ENCODE data around the gene DLGAP1. TPM values are rescaled to one million over a fixed set of nuclear protein-coding genes. Genes with fewer than 3 reads are reported as not detected.

Gene DLGAP1
- total and polyA plus RNA-seq, 5 donors from 2014 or later = 0.11 to 5.4 (median 0.68) TPM

DNA sequence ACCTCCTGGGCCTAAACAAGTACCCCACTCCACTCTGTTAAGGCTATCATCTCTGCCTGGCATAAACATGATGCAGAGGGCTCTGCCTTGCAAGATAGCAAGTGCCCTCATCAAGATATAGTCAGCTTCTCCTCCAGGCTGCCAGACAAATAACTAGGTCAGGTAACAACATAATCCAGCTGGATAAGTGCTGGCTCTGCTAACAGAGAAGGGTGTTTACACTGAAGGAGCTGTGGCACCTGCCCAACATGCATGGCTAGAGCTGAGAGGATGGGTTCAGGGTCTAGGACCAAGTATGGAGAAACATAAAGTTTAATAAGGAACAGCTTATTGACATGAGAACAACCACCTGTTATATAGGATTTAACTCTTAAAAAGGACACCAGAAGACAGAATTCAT, 42.8 kb downstream of the DLGAP1 start:
- Mint-ChIP-seq H3K9me3 (peaks cover 0 to 9% (median 4%) of the 10 kb centered on the region in 7 donors), H3K4me3 (no peak overlapping the region), H3K27ac (no peak overlapping the region), H3K27me3 (no peaks in the 10 kb centered on the region), H3K4me1 (peaks cover 0 to 2% (median 0%) of the 10 kb centered on the region in 4 donors), H3K36me3 (no peaks in the 10 kb centered on the region)
- no peak overlapping the region for H3K27ac ChIP-seq (ENCODE audit: insufficient read depth, low read length, poor library complexity, severe bottlenecking)
- peaks cover 0 to 3% of the 10 kb centered on the region in 2 experiments for H3K9me3 ChIP-seq (ENCODE audit: control insufficient read depth in 2 of 2, low read length in 2 of 2)
- H3K27me3 ChIP-seq (ENCODE audit: control insufficient read depth, insufficient read depth, low read length) = no peaks in the 10 kb centered on the region
- no peak overlapping the region for H3K4me3 ChIP-seq (ENCODE audit: low read depth, low read length)
- no peak for ATAC-seq (ENCODE audit: low read depth in 2 of 2)
- DNase-seq = no peak
- no peaks in the 10 kb centered on the region for H3K36me3 ChIP-seq (ENCODE audit: control insufficient read depth, insufficient read depth, low read length)
- H3K4me1 ChIP-seq (ENCODE audit: control insufficient read depth, insufficient read depth, low read length, poor library complexity, severe bottlenecking) = no peaks in the 10 kb centered on the region

DNA sequence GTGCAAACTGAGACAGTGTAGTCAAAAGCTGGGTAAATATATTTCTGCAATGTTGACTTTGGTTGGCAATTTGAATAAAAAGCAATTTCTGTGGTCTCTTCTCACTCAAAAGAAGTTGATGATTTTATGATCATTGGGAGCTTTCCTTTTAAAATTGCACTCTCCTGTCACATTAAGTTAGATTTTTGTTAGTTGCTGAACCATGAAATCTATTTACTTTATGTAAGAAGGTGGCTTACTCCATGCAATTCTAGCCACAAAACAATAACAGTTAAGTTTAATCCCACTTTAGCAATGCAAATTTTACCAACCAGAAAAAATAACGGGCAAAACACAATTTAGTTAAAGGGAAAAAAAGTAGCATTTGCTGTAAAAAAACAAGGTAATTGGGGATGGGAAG, 48.3 kb downstream of the DLGAP1 start:
- DNase-seq (no peak), ATAC-seq (ENCODE audit: low read depth in 2 of 2) (no peak)
- H3K4me3 Mint-ChIP-seq = no peak overlapping the region
- no peak overlapping the region for H3K27ac Mint-ChIP-seq
- Histone ChIP-seq H3K4me1 (ENCODE audit: control insufficient read depth, insufficient read depth, low read length, poor library complexity, severe bottlenecking) (no peaks in the 10 kb centered on the region), H3K9me3 (ENCODE audit: control insufficient read depth in 2 of 2, low read length in 2 of 2) (peaks cover 0 to 3% of the 10 kb centered on the region in 2 experiments), H3K27me3 (ENCODE audit: control insufficient read depth, insufficient read depth, low read length) (no peaks in the 10 kb centered on the region), H3K36me3 (ENCODE audit: control insufficient read depth, insufficient read depth, low read length) (no peaks in the 10 kb centered on the region), H3K4me3 (ENCODE audit: low read depth, low read length) (no peak overlapping the region), H3K27ac (ENCODE audit: insufficient read depth, low read length, poor library complexity, severe bottlenecking) (no peak overlapping the region)
- no peaks in the 10 kb centered on the region for H3K36me3 Mint-ChIP-seq
- H3K9me3 Mint-ChIP-seq = peaks cover 0 to 7% (median 3%) of the 10 kb centered on the region in 7 donors
- peaks cover 0 to 2% (median 0%) of the 10 kb centered on the region in 4 donors for H3K4me1 Mint-ChIP-seq
- no peaks in the 10 kb centered on the region for H3K27me3 Mint-ChIP-seq

DNA sequence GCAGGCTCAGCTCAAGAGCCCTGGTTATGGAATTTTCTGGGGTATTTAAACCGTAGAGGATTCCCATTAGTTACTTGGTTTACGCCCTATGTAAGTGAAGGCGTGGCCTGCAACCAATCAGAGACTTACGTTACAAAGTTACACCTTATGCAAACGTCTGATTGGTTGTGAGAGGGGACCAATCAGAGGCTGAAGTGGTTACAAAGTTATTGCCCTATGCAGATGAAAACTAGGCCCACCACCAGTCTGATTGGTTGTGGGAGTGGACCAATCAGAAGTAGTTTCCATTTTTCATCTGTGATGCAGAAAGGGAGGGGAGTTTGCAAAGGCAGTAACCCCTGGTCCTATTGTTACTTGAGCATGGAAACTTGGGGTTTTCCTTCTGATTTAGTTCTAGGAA, 49.1 kb downstream of the DLGAP1 start:
- peaks cover 0 to 7% (median 3%) of the 10 kb centered on the region in 7 donors for H3K9me3 Mint-ChIP-seq
- Histone ChIP-seq H3K27ac (ENCODE audit: insufficient read depth, low read length, poor library complexity, severe bottlenecking) (no peak overlapping the region), H3K27me3 (ENCODE audit: control insufficient read depth, insufficient read depth, low read length) (no peaks in the 10 kb centered on the region), H3K4me3 (ENCODE audit: low read depth, low read length) (no peak overlapping the region), H3K4me1 (ENCODE audit: control insufficient read depth, insufficient read depth, low read length, poor library complexity, severe bottlenecking) (no peaks in the 10 kb centered on the region), H3K9me3 (ENCODE audit: control insufficient read depth in 2 of 2, low read length in 2 of 2) (peaks cover 0 to 3% of the 10 kb centered on the region in 2 experiments), H3K36me3 (ENCODE audit: control insufficient read depth, insufficient read depth, low read length) (no peaks in the 10 kb centered on the region)
- H3K27me3 Mint-ChIP-seq = no peaks in the 10 kb centered on the region
- no peak for ATAC-seq (ENCODE audit: low read depth in 2 of 2)
- no peak overlapping the region for H3K27ac Mint-ChIP-seq
- no peak overlapping the region for H3K4me3 Mint-ChIP-seq
- H3K36me3 Mint-ChIP-seq = no peaks in the 10 kb centered on the region
- peaks cover 0 to 2% (median 0%) of the 10 kb centered on the region in 4 donors for H3K4me1 Mint-ChIP-seq
- DNase-seq = no peak

DNA sequence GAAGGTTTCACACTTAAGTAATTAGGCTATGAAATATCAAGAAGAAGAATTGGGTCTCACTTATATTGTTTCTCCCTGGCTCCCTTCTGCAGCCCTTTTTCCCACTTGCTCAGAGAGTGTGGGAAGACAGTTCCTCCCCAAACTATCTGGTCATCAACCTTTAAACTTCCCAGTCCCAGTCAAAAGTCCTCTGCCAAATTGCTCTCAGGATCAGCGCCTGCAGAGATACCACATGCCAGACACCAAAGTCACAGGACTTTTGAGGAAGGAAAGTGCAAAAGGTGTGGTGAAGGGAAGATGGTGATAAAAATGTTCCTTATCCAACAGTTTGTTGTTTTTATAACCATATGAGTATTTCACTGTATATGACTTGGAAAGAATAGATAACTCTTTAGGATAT, 51.3 kb downstream of the DLGAP1 start:
- H3K9me3 Mint-ChIP-seq = peaks cover 0 to 7% (median 3%) of the 10 kb centered on the region in 7 donors
- no peaks in the 10 kb centered on the region for H3K36me3 Mint-ChIP-seq
- H3K27me3 Mint-ChIP-seq = no peaks in the 10 kb centered on the region
- H3K27ac Mint-ChIP-seq = peak overlapping the region in 1 of 3 donors; percentile 74
- peaks cover 0 to 2% (median under 1%) of the 10 kb centered on the region in 4 donors for H3K4me1 Mint-ChIP-seq
- ATAC-seq (ENCODE audit: low read depth in 2 of 2) (no peak), DNase-seq (no peak)
- H3K27ac ChIP-seq (ENCODE audit: insufficient read depth, low read length, poor library complexity, severe bottlenecking) = no peak overlapping the region
- no peak overlapping the region for H3K4me3 ChIP-seq (ENCODE audit: low read depth, low read length)
- no peak overlapping the region for H3K4me3 Mint-ChIP-seq
- no peaks in the 10 kb centered on the region for H3K4me1 ChIP-seq (ENCODE audit: control insufficient read depth, insufficient read depth, low read length, poor library complexity, severe bottlenecking)
- H3K9me3 ChIP-seq (ENCODE audit: control insufficient read depth in 2 of 2, low read length in 2 of 2) = peaks cover 0 to 3% of the 10 kb centered on the region in 2 experiments
- H3K27me3 ChIP-seq (ENCODE audit: control insufficient read depth, insufficient read depth, low read length) = no peaks in the 10 kb centered on the region
- H3K36me3 ChIP-seq (ENCODE audit: control insufficient read depth, insufficient read depth, low read length) = no peaks in the 10 kb centered on the region

DNA sequence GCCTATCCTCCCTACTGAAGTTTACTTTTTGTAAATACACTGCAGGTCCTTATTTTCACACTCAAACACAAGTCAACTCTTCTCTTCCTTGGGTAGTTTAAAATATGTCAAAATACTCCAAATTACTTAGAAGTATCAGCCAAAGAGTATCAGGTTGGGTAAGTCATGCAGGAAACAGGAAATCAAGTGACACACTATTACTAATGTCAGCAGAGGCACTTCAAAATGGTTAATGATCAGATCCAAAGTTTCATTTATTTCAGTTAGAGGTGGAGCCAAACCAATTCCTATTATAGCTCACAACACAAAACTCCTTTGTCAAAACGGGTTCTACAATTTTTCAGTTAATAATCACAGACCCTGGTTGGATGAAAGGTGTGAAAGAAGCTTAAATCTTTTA, 54.2 kb downstream of the DLGAP1 start:
- DNase-seq = peak in 1 of 3 donors; percentile 0
- Mint-ChIP-seq H3K9me3 (peaks cover 0 to 13% (median 0%) of the 10 kb centered on the region in 7 donors), H3K27ac (no peak overlapping the region), H3K27me3 (no peaks in the 10 kb centered on the region), H3K4me3 (no peak overlapping the region), H3K4me1 (peaks cover 0 to 2% (median 0%) of the 10 kb centered on the region in 4 donors), H3K36me3 (no peaks in the 10 kb centered on the region)
- no peaks in the 10 kb centered on the region for H3K27me3 ChIP-seq (ENCODE audit: control insufficient read depth, insufficient read depth, low read length)
- H3K36me3 ChIP-seq (ENCODE audit: control insufficient read depth, insufficient read depth, low read length) = no peaks in the 10 kb centered on the region
- no peaks in the 10 kb centered on the region for H3K9me3 ChIP-seq (ENCODE audit: control insufficient read depth in 2 of 2, low read length in 2 of 2)
- no peak for ATAC-seq (ENCODE audit: low read depth in 2 of 2)
- no peaks in the 10 kb centered on the region for H3K4me1 ChIP-seq (ENCODE audit: control insufficient read depth, insufficient read depth, low read length, poor library complexity, severe bottlenecking)
- no peak overlapping the region for H3K4me3 ChIP-seq (ENCODE audit: low read depth, low read length)
- no peak overlapping the region for H3K27ac ChIP-seq (ENCODE audit: insufficient read depth, low read length, poor library complexity, severe bottlenecking)

DNA sequence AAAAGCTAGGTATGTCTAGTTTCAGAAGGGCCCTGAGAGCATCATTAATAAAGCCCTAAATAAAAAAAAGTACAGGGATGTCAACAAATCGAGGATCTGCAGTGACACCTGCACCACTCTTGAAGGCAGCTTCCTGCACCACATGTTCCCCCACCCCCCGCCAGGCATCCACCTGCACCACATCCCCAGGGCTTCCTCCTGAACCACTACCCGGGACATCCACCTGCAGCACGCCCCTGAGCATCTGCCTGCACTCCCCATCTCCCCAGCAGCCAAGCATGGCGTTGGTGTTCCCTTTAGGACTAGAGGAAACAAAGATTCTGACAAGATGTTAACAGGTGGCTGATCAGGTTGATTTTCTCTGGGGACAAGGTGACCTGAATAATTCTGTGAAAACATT, 55.2 kb downstream of the DLGAP1 start:
- Mint-ChIP-seq H3K27me3 (no peaks in the 10 kb centered on the region), H3K4me3 (no peak overlapping the region), H3K4me1 (peaks cover 0 to 2% (median 0%) of the 10 kb centered on the region in 4 donors), H3K36me3 (no peaks in the 10 kb centered on the region), H3K27ac (no peak overlapping the region), H3K9me3 (peaks cover 0 to 14% (median 0%) of the 10 kb centered on the region in 7 donors)
- H3K36me3 ChIP-seq (ENCODE audit: control insufficient read depth, insufficient read depth, low read length) = no peaks in the 10 kb centered on the region
- H3K27me3 ChIP-seq (ENCODE audit: control insufficient read depth, insufficient read depth, low read length) = no peaks in the 10 kb centered on the region
- DNase-seq = no peak
- no peak overlapping the region for H3K27ac ChIP-seq (ENCODE audit: insufficient read depth, low read length, poor library complexity, severe bottlenecking)
- no peaks in the 10 kb centered on the region for H3K9me3 ChIP-seq (ENCODE audit: control insufficient read depth in 2 of 2, low read length in 2 of 2)
- H3K4me1 ChIP-seq (ENCODE audit: control insufficient read depth, insufficient read depth, low read length, poor library complexity, severe bottlenecking) = no peaks in the 10 kb centered on the region
- no peak overlapping the region for H3K4me3 ChIP-seq (ENCODE audit: low read depth, low read length)
- ATAC-seq (ENCODE audit: low read depth in 2 of 2) = no peak

DNA sequence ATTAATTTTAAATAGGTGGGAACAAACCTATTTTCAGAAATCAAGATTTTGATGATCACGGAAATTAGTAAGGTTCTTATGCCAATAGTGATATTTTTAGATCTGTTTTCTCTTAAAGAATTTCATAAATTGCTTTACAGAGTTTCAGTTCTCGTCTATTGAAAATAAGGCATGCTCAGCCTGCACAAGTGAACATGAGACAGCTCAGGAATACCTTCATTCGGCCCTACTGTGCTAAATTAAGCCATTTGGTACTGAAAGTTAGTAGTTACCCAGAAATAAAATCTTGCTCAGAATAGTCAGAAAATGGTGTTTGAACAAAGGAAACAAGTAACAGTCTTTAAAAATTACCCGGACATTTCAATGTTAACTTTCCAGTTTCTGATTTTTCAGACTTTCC, 60.4 kb downstream of the DLGAP1 start:
- no peaks in the 10 kb centered on the region for H3K27me3 Mint-ChIP-seq
- ATAC-seq (ENCODE audit: low read depth in 2 of 2) = no peak
- no peak overlapping the region for H3K27ac Mint-ChIP-seq

DNA sequence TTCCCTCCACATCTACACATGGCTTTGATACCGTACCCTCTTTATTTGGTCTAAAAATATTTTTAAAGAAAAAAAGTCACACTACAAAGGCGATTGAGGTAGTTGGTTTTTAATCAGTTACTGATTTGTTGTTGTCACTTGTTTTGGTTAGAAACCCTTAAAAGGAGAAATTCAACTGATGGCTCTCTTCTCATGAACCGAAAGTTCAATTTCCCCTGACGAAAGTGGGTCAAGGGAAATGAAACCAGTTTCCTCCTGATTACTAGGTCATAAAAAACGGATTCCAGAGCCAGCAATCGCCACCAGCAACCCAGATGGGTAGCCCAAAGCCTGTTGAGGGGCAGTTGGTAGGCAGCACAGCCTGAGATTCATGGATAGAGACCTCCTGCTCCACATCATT, 63.2 kb downstream of the DLGAP1 start:
- no peak overlapping the region for H3K4me3 ChIP-seq (ENCODE audit: low read depth, low read length)
- no peak overlapping the region for H3K4me3 Mint-ChIP-seq
- no peaks in the 10 kb centered on the region for H3K36me3 Mint-ChIP-seq
- H3K9me3 ChIP-seq (ENCODE audit: control insufficient read depth in 2 of 2, low read length in 2 of 2) = no peaks in the 10 kb centered on the region
- peaks cover 0 to 12% (median 8%) of the 10 kb centered on the region in 7 donors for H3K9me3 Mint-ChIP-seq
- DNase-seq = no peak
- no peaks in the 10 kb centered on the region for H3K27me3 Mint-ChIP-seq
- H3K27ac ChIP-seq (ENCODE audit: insufficient read depth, low read length, poor library complexity, severe bottlenecking) = no peak overlapping the region
- ATAC-seq (ENCODE audit: low read depth in 2 of 2) = no peak
- H3K27ac Mint-ChIP-seq = no peak overlapping the region
- H3K4me1 ChIP-seq (ENCODE audit: control insufficient read depth, insufficient read depth, low read length, poor library complexity, severe bottlenecking) = no peaks in the 10 kb centered on the region
- no peaks in the 10 kb centered on the region for H3K36me3 ChIP-seq (ENCODE audit: control insufficient read depth, insufficient read depth, low read length)
- H3K27me3 ChIP-seq (ENCODE audit: control insufficient read depth, insufficient read depth, low read length) = no peaks in the 10 kb centered on the region
- H3K4me1 Mint-ChIP-seq = no peaks in the 10 kb centered on the region

More for the DNA sequence above, 60.4 kb downstream of the DLGAP1 start:
- Histone ChIP-seq H3K9me3 (ENCODE audit: control insufficient read depth in 2 of 2, low read length in 2 of 2) (no peaks in the 10 kb centered on the region), H3K36me3 (ENCODE audit: control insufficient read depth, insufficient read depth, low read length) (no peaks in the 10 kb centered on the region), H3K27ac (ENCODE audit: insufficient read depth, low read length, poor library complexity, severe bottlenecking) (no peak overlapping the region), H3K4me3 (ENCODE audit: low read depth, low read length) (no peak overlapping the region), H3K4me1 (ENCODE audit: control insufficient read depth, insufficient read depth, low read length, poor library complexity, severe bottlenecking) (no peaks in the 10 kb centered on the region), H3K27me3 (ENCODE audit: control insufficient read depth, insufficient read depth, low read length) (no peaks in the 10 kb centered on the region)
- Mint-ChIP-seq H3K9me3 (peaks cover 0 to 12% (median 8%) of the 10 kb centered on the region in 7 donors), H3K4me3 (no peak overlapping the region), H3K4me1 (no peaks in the 10 kb centered on the region), H3K36me3 (no peaks in the 10 kb centered on the region)
- no peak for DNase-seq

All from CD4-positive, CD25-positive, alpha-beta regulatory T cell (primary cell).